GM12864 (cell line): ENCODE measurements around the gene CLEC4F.

Source experiments
- DNase-seq: peaks from one replicate; pipeline ENCODE4 v3.0.0-alpha.2; 2011; ENCODE audit warnings: low read depth
- H3K4me3 ChIP-seq: 2 replicates; pipeline ENCODE4 v1.5.1; 2011; ENCODE audit warnings: mild to moderate bottlenecking, low read depth, low read length, control low read depth
- CTCF ChIP-seq: IDR thresholded peaks from 2 replicates; pipeline ENCODE4 v1.5.1; 2011; ENCODE audit warnings: low read depth, mild to moderate bottlenecking, moderate library complexity, low read length, control low read depth, inconsistent platforms; ENCODE audit errors: missing control alignments

Gene CLEC4F

DNA sequence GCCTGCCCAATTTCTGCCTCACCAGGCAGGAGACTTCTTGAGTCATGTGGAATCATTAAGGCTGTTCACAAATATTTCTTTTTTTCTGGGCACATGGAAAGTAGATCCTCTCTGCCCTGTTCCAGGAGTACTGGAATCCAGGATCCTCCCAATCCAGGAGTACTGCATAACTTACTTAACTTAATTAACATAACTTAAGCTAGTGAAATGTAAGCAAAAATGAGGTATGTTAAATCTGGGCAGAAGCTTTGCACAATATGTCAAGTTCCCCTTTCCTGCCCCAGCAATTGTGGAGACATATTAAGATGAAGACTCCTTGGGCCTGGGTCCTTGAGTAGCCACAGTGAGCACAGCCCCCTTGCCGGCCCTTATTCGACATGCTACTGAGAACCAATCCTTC, 12.0 kb upstream of the CLEC4F start:
- DNase-seq: no peak
- TF ChIP-seq CTCF: no peak

DNA sequence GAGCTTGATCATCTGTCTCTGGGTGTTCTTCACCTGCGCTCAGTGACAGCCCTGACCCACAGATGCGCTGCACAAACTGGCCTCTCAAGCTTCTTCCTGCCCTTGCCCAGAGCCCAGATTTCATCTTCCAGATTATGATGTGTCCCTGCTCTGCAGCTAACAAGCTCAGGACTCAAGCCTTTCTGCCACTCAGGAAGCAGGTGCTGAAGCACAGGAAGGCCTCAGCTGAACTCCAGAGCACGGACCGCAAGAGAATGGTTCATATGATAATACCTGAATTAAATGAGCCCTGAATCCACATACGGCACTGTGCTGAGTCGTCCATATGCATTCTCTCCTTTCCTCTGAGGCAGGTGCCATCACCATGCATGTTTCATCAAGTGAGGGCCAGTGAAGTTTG, 11.5 kb upstream of the CLEC4F start:
- no peak overlapping the region for H3K4me3 ChIP-seq
- DNase-seq: no peak

More for the DNA sequence above, 12.0 kb upstream of the CLEC4F start:
- no peak overlapping the region for H3K4me3 ChIP-seq

DNA sequence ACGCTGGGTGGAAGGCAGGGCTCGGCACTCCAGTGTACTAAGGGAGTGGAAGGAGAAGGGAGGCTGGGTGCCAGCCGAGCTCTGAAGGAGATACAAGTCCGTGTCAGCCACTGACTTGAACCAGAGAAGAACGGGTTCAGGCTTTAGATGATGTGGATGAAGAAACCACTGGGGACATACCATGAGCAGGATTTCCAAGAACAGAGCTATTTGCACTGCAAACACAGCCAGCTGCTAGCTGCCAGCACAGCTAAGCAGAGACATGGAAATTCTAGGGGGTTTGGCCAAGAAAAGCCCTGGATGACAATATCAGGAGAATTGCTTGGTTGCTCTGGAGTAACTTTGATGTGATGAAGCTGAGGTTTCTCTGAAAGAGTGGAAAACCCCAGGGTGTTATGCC, 10.0 kb upstream of the CLEC4F start:
- H3K4me3 ChIP-seq: no peak overlapping the region
- no peak for TF ChIP-seq CTCF

More for the DNA sequence above, 11.5 kb upstream of the CLEC4F start:
- TF ChIP-seq CTCF: no peak

DNA sequence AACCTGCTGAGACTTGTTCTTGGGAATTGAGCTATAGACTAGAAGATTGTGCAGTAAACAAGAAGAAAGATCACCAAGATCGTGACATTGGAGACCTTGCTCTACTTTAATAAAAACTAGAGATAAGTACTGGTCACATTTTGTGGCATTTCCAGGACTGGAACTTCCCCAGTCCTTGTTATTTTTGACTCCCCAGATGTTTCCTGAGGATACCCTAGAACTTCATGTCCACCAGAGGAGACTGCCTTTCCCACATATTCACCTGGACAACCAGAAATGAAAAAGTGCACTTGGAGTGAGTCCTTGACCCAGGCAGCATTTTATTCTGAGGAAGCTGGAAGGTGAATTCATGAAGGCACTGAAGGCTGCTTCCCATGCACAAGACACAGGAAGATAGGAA, 9.5 kb upstream of the CLEC4F start:
- no peak for DNase-seq
- TF ChIP-seq CTCF: no peak
- no peak overlapping the region for H3K4me3 ChIP-seq

More for the DNA sequence above, 10.0 kb upstream of the CLEC4F start:
- DNase-seq: no peak

- no peak for DNase-seq
- no peak overlapping the region for H3K4me3 ChIP-seq
- no peak for TF ChIP-seq CTCF
These were observed 8.8 kb upstream of the CLEC4F start for GRCh38 chr2:70828914-70829824.

- TF ChIP-seq CTCF: no peak
- no peak for DNase-seq
- no peak overlapping the region for H3K4me3 ChIP-seq
These were observed 7.7 kb upstream of the CLEC4F start for GRCh38 chr2:70828115-70828514.

- no peak overlapping the region for H3K4me3 ChIP-seq
- TF ChIP-seq CTCF: no peak
- no peak for DNase-seq
These were observed 7.0 kb upstream of the CLEC4F start for GRCh38 chr2:70827388-70827787.
